HUES64 (cell line): Measurements from ENCODE around the gene TMCC2. TPM values are rescaled to one million over a fixed set of nuclear protein-coding genes. Genes with fewer than 3 reads are reported as not detected.
"Not testable (repeated sequence)": the region's sequence is repeated elsewhere in the genome, so short reads cannot be mapped to it uniquely, and the experiment has no call there.

ENCODE experiments used
- H3K27ac ChIP-seq: 2 replicates; pipeline ENCODE4 v1.7.0; 2013; ENCODE audit warnings: low read depth, low read length, inconsistent platforms
- H3K27me3 ChIP-seq: 2 replicates; pipeline ENCODE4 v1.6.1; 2013; ENCODE audit warnings: mild to moderate bottlenecking, low read length; ENCODE audit not compliant: insufficient read depth
- H3K36me3 ChIP-seq: 2 replicates; pipeline ENCODE4 v1.6.1; 2013; ENCODE audit warnings: mild to moderate bottlenecking, low read length; ENCODE audit not compliant: insufficient read depth
- H3K4me1 ChIP-seq: 2 replicates; pipeline ENCODE4 v1.6.1; 2013; ENCODE audit warnings: mild to moderate bottlenecking, low read length, moderate library complexity; ENCODE audit not compliant: insufficient read depth
- H3K4me3 ChIP-seq: 2 replicates; pipeline ENCODE4 v1.5.1; 2013; ENCODE audit warnings: mild to moderate bottlenecking, low read length, moderate library complexity
- H3K9ac ChIP-seq: 2 replicates; pipeline ENCODE4 v1.6.1; 2013; ENCODE audit warnings: mild to moderate bottlenecking, low read depth, low read length
- H3K9me3 ChIP-seq: 2 replicates; pipeline ENCODE4 v1.6.1; 2013; ENCODE audit warnings: low read depth, low read length; ENCODE audit not compliant: insufficient read depth
- WGBS: fragments of 150-250, 120-280 bp; methylation state at CpG from one replicate; pipeline ENCODE4 v1.1.7; 2013; ENCODE audit warnings: missing lambda C conversion rate; 5-methylcytosine and 5-hydroxymethylcytosine counted together
- polyA plus RNA-seq, 2 experiments: library from polyadenylated mRNA; stranded (reverse); fragments of 50-300 nt; gene quantifications; one replicate each; pipeline ENCODE4 v1.2.3, GENCODE V29; 2013

The TMCC2 gene
- polyA plus RNA-seq (2013, experiment 1 of 2): 4.2 TPM
- polyA plus RNA-seq (2013, experiment 2 of 2): 4.8 TPM

GRCh38 chr1:205227584-205228013 lies at the start of gene TMCC2:
TSS of gene TMCC2 (plus strand) at chr1:205227946. CDS start at chr1:205228565, 619 bp downstream.
- Histone ChIP-seq H3K9ac (peak within 1 kb of the TSS; percentile 46), H3K27me3 (peaks cover 14% of the 10 kb centered on the region), H3K4me3 (peak within 1 kb of the TSS; percentile 79), H3K9me3 (no peaks in the 10 kb centered on the region), H3K36me3 (no peaks in the 10 kb centered on the region), H3K27ac (peak within 1 kb of the TSS; percentile 63; the same call in 1 of the 2 replicates), H3K4me1 (peaks cover 21% of the 10 kb centered on the region)
- WGBS: under 1% methylated on average over 44 of the region's 44 CpGs

- no peak overlapping the region for H3K27ac ChIP-seq
- no peak overlapping the region for H3K4me3 ChIP-seq
- H3K9ac ChIP-seq: no peak overlapping the region
- peaks cover 13% of the 10 kb centered on the region for H3K36me3 ChIP-seq
- H3K9me3 ChIP-seq: no peaks in the 10 kb centered on the region
- no peaks in the 10 kb centered on the region for H3K27me3 ChIP-seq
- WGBS: 68% methylated on average over 2 of the region's 2 CpGs
- H3K4me1 ChIP-seq: no peaks in the 10 kb centered on the region
These were observed 47.9 kb upstream of the TMCC2 start for GRCh38 chr1:205179842-205180241.

- H3K27ac ChIP-seq, H3K9me3 ChIP-seq, H3K9ac ChIP-seq, H3K4me3 ChIP-seq, H3K27me3 ChIP-seq, H3K4me1 ChIP-seq: not testable (repeated sequence)
- 97% methylated on average over 7 of the region's 7 CpGs for WGBS
- H3K36me3 ChIP-seq: peaks cover 15% of the 10 kb centered on the region
These were observed 47.4 kb upstream of the TMCC2 start for GRCh38 chr1:205180331-205180730.

- no peaks in the 10 kb centered on the region for H3K9me3 ChIP-seq
- peaks cover 28% of the 10 kb centered on the region for H3K36me3 ChIP-seq
- H3K4me1 ChIP-seq: peaks cover 8% of the 10 kb centered on the region
- whole genome bisulfite sequencing: 96% methylated on average over 2 of the region's 2 CpGs
- H3K9ac ChIP-seq: no peak overlapping the region
- H3K27me3 ChIP-seq: no peaks in the 10 kb centered on the region
- H3K4me3 ChIP-seq: no peak overlapping the region
- no peak overlapping the region for H3K27ac ChIP-seq
These were observed 44.8 kb upstream of the TMCC2 start for GRCh38 chr1:205182930-205183329.

- H3K27me3 ChIP-seq: no peaks in the 10 kb centered on the region
- H3K9ac ChIP-seq: no peak overlapping the region
- H3K4me3 ChIP-seq: no peak overlapping the region
- 65% methylated on average over 4 of the region's 4 CpGs for WGBS
- H3K9me3 ChIP-seq: no peaks in the 10 kb centered on the region
- H3K36me3 ChIP-seq: peaks cover 28% of the 10 kb centered on the region
- peaks cover 17% of the 10 kb centered on the region for H3K4me1 ChIP-seq
- no peak overlapping the region for H3K27ac ChIP-seq
These were observed 43.9 kb upstream of the TMCC2 start for GRCh38 chr1:205183676-205184335.

- Histone ChIP-seq H3K4me1 (peaks cover 39% of the 10 kb centered on the region), H3K4me3 (no peak overlapping the region), H3K9me3 (no peaks in the 10 kb centered on the region), H3K36me3 (peaks cover 25% of the 10 kb centered on the region), H3K9ac (no peak overlapping the region), H3K27ac (no peak overlapping the region), H3K27me3 (no peaks in the 10 kb centered on the region)
These were observed 41.6 kb upstream of the TMCC2 start for GRCh38 chr1:205186191-205186590.

- WGBS: 87% methylated on average over 10 of the region's 10 CpGs
- peaks cover 22% of the 10 kb centered on the region for H3K36me3 ChIP-seq
- H3K9me3 ChIP-seq: no peaks in the 10 kb centered on the region
These were observed 40.3 kb upstream of the TMCC2 start for GRCh38 chr1:205187420-205187819.

GRCh38 chr1:205188098-205188497 lies 39.6 kb upstream of the TMCC2 start:
- 58% methylated on average over 2 of the region's 2 CpGs for WGBS
- H3K9me3 ChIP-seq: no peaks in the 10 kb centered on the region
- no peaks in the 10 kb centered on the region for H3K27me3 ChIP-seq
- H3K4me3 ChIP-seq: no peak overlapping the region; the same call in 1 of the 2 replicates
- H3K36me3 ChIP-seq: peaks cover 19% of the 10 kb centered on the region
- no peak overlapping the region for H3K9ac ChIP-seq
- H3K27ac ChIP-seq: no peak overlapping the region
- H3K4me1 ChIP-seq: peaks cover 56% of the 10 kb centered on the region

More at GRCh38 chr1:205187420-205187819, 40.3 kb upstream of the TMCC2 start:
- Histone ChIP-seq H3K4me1 (peaks cover 51% of the 10 kb centered on the region), H3K27me3 (no peaks in the 10 kb centered on the region), H3K4me3 (peak overlapping the region; percentile 12; the same call in 1 of the 2 replicates), H3K27ac (peak overlapping the region; percentile 23; the same call in 1 of the 2 replicates), H3K9ac (no peak overlapping the region)

GRCh38 chr1:205188596-205188995 lies 39.1 kb upstream of the TMCC2 start:
- H3K4me3 ChIP-seq: no peak overlapping the region
- no peak overlapping the region for H3K27ac ChIP-seq
- 88% methylated on average over 2 of the region's 2 CpGs for WGBS
- H3K36me3 ChIP-seq: peaks cover 18% of the 10 kb centered on the region
- no peak overlapping the region for H3K9ac ChIP-seq
- no peaks in the 10 kb centered on the region for H3K9me3 ChIP-seq
- H3K27me3 ChIP-seq: no peaks in the 10 kb centered on the region
- H3K4me1 ChIP-seq: peaks cover 59% of the 10 kb centered on the region

- Histone ChIP-seq H3K9ac (no peak overlapping the region), H3K4me1 (peaks cover 63% of the 10 kb centered on the region), H3K27me3 (no peaks in the 10 kb centered on the region), H3K27ac (no peak overlapping the region), H3K4me3 (no peak overlapping the region), H3K9me3 (no peaks in the 10 kb centered on the region), H3K36me3 (peaks cover 15% of the 10 kb centered on the region)
- 76% methylated on average over 2 of the region's 2 CpGs for WGBS
These were observed 38.6 kb upstream of the TMCC2 start for GRCh38 chr1:205189131-205189530.

GRCh38 chr1:205190845-205191577 lies 36.7 kb upstream of the TMCC2 start:
- Histone ChIP-seq H3K4me3 (peak overlapping the region; percentile 26; the same call in 1 of the 2 replicates), H3K36me3 (peaks cover 9% of the 10 kb centered on the region), H3K27ac (peak overlapping the region; percentile 62; the same call in 1 of the 2 replicates), H3K9ac (peak overlapping the region; percentile 5; the same call in 1 of the 2 replicates), H3K9me3 (no peaks in the 10 kb centered on the region), H3K4me1 (peaks cover 63% of the 10 kb centered on the region), H3K27me3 (no peaks in the 10 kb centered on the region)
- 44% methylated on average over 9 of the region's 9 CpGs for WGBS
